HepG2 (cell line): ENCODE measurements around the gene CD8A. TPM values are rescaled to one million over a fixed set of nuclear protein-coding genes. Genes with fewer than 3 reads are reported as not detected.
A peak's percentile ranks its signal among the peaks of the same experiment; 100 is the strongest.

ENCODE experiments used
- DNMT3B ChIP-seq: conservative IDR thresholded peaks from 2 replicates; pipeline ENCODE4 v1.6.1; 2016; ENCODE audit warnings: missing biosample characterization, control low read depth
- ETS1 ChIP-seq: sonication (generic); formaldehyde crosslinking; IDR thresholded peaks from 2 replicates; pipeline ENCODE4 v1.4.0; 2020; ENCODE audit warnings: missing genetic modification reagents
- GABPA ChIP-seq, 2 experiments: IDR thresholded peaks; 2 replicates each; pipeline ENCODE4 v1.6.1; 2011 to 2016; ENCODE audit warnings: low read depth in 2 of 2, low read length in 1 of 2, missing biosample characterization in 1 of 2, missing genetic modification characterization in 1 of 2
- HOXA7 ChIP-seq: sonication (generic); formaldehyde crosslinking; IDR thresholded peaks from 2 replicates; pipeline ENCODE4 v1.8.1; 2022; ENCODE audit warnings: mild to moderate bottlenecking, missing genetic modification reagents, moderate library complexity
- KLF16 ChIP-seq, 2 experiments: sonication (generic) in 1 of 2; formaldehyde crosslinking in 1 of 2; IDR thresholded peaks; 2 replicates each; pipeline versions ENCODE4 v1.6.1 to v1.8.0; 2016 to 2023; ENCODE audit warnings: missing genetic modification reagents in 2 of 2, missing compliant biosample characterization in 1 of 2
- LCORL ChIP-seq, 2 experiments: fragments of 450-650 bp in 1 of 2; sonication (generic) in 1 of 2; formaldehyde crosslinking in 1 of 2; IDR thresholded peaks; 2 replicates each; pipeline versions ENCODE4 v1.5.0 to v1.6.1; 2017 to 2020; ENCODE audit warnings: antibody characterized with exemption in 1 of 2, missing genetic modification reagents in 1 of 2
- MZF1 ChIP-seq: sonication (generic); formaldehyde crosslinking; IDR thresholded peaks from 2 replicates; pipeline ENCODE4 v1.8.1; 2023; ENCODE audit warnings: mild to moderate bottlenecking, missing genetic modification reagents, borderline replicate concordance
- NFE2 ChIP-seq: sonication (generic); formaldehyde crosslinking; IDR thresholded peaks from 2 replicates; pipeline ENCODE4 v1.4.0; 2020; ENCODE audit warnings: missing genetic modification reagents
- PHF20 ChIP-seq: sonication (generic); formaldehyde crosslinking; IDR thresholded peaks from 2 replicates; pipeline ENCODE4 v1.5.0; 2020; ENCODE audit warnings: mild to moderate bottlenecking, missing genetic modification reagents
- PRDM10 ChIP-seq: sonication (generic); formaldehyde crosslinking; IDR thresholded peaks from 2 replicates; pipeline ENCODE4 v1.4.0; 2020; ENCODE audit warnings: low read depth, missing genetic modification reagents
- ZBED4 ChIP-seq: sonication (generic); formaldehyde crosslinking; IDR thresholded peaks from 2 replicates; pipeline ENCODE4 v1.4.0; 2020; ENCODE audit warnings: missing genetic modification reagents, borderline replicate concordance
- ZNF770 ChIP-seq: sonication (generic); formaldehyde crosslinking; IDR thresholded peaks from 2 replicates; pipeline ENCODE4 v1.5.0; 2020; ENCODE audit warnings: mild to moderate bottlenecking, missing genetic modification reagents
- ZSCAN25 ChIP-seq: sonication (generic); formaldehyde crosslinking; IDR thresholded peaks from 2 replicates; pipeline ENCODE4 v1.8.0; 2022; ENCODE audit warnings: mild to moderate bottlenecking, missing genetic modification reagents
- polyA plus RNA-seq, 8 experiments: library from polyadenylated mRNA; depleted of rRNA in 3 of 8; stranded (reverse) in 7 of 8; unstranded in 1 of 8; fragments of >200 nt; fragmentation: Illumina TruSeq in 4 of 8; extraction: Trizol in 4 of 8; gene quantifications; 2 replicates each; pipeline versions ENCODE4 v1.2.1 to v1.2.3, GENCODE V29; 2011 to 2016; ENCODE audit warnings: low read depth in 4 of 8, missing spikeins in 1 of 8, mixed read lengths in 1 of 8; ENCODE audit not compliant: insufficient read depth in 1 of 8
- total RNA-seq, 5 experiments: library from RNA; depleted of rRNA; stranded (reverse); fragments of >200 nt; fragmentation: Illumina TruSeq; extraction: Trizol; gene quantifications; 2 replicates each; pipeline ENCODE4 v1.2.3, GENCODE V29; 2016; ENCODE audit warnings: low read depth in 1 of 5

The CD8A gene
- total and polyA plus RNA-seq, 2 of the 13 experiments (the other 11 are each of a cell fraction or from before 2014, with no cell fraction given), result 0.09 TPM; not detected in 1

- TF ChIP-seq MZF1 (CRISPR knock-in tag) (no peak), LCORL (IDR thresholded peaks at IDR 0.05) (no peak), LCORL (CRISPR knock-in tag; IDR thresholded peaks at IDR 0.05) (0 out of 2 replicates have a peak, but pooled peaks have one; percentile 61), ETS1 (CRISPR knock-in tag) (0 out of 2 replicates have a peak, but pooled peaks have one; percentile 25), GABPA (IDR thresholded peaks at IDR 0.05; ENCODE audit: low read depth, low read length) (no peak), GABPA (CRISPR knock-in tag; IDR thresholded peaks at IDR 0.05; ENCODE audit: low read depth) (peak; percentile 57; the same call in 1 of the 2 replicates), ZBED4 (CRISPR knock-in tag) (no peak), ZNF770 (peak; percentile 77), PHF20 (CRISPR knock-in tag) (no peak; the same call in 1 of the 2 replicates), DNMT3B (CRISPR knock-in tag) (peak; percentile 67; the same call in 1 of the 2 replicates), ZSCAN25 (CRISPR knock-in tag) (no peak), NFE2 (no peak), PRDM10 (CRISPR knock-in tag) (peak; percentile 91), KLF16 (CRISPR knock-in tag; IDR thresholded peaks at IDR 0.05) (0 out of 4 replicates have a peak, but pooled peaks of 1 of the 2 experiments have one; percentile 12), HOXA7 (CRISPR knock-in tag) (no peak)
- TF ChIP-seq, all 625 proteins: peak for 18
These were observed 16.4 kb upstream of the CD8A start (continued) for GRCh38 chr2:86807133-86807467.
